HFFc6 (cell line): ENCODE data around the gene NCOA6. TPM values are rescaled to one million over a fixed set of nuclear protein-coding genes. Genes with fewer than 3 reads are reported as not detected.

Experiments
- DNase-seq: peaks from one replicate; pipeline ENCODE4 v3.0.0-alpha.2; 2018
- H3K27ac Mint-ChIP-seq: 2 replicates; pipeline ENCODE4 v1.8.0; 2020; ENCODE audit warnings: mild to moderate bottlenecking, mixed read lengths
- H3K27me3 Mint-ChIP-seq: 2 replicates; pipeline ENCODE4 v1.8.0; 2021; ENCODE audit warnings: mild to moderate bottlenecking, moderate library complexity, mixed read lengths; ENCODE audit not compliant: insufficient read depth
- H3K36me3 Mint-ChIP-seq: 2 replicates; pipeline ENCODE4 v1.8.0; 2021; ENCODE audit warnings: low read depth, mixed read lengths
- H3K4me1 Mint-ChIP-seq: 2 replicates; pipeline ENCODE4 v1.8.0; 2020; ENCODE audit warnings: low read depth, mixed read lengths
- H3K4me3 Mint-ChIP-seq: 2 replicates; pipeline ENCODE4 v1.8.0; 2020; ENCODE audit warnings: mild to moderate bottlenecking, moderate library complexity, mixed read lengths
- H3K9me3 Mint-ChIP-seq: 2 replicates; pipeline ENCODE4 v1.8.0; 2020; ENCODE audit warnings: mild to moderate bottlenecking, mixed read lengths
- total RNA-seq, 6 experiments: library from RNA; stranded (reverse); fragmentation: NEBNext Ultra II Directional; extraction: Animal tissue kit (Norgen Biotek cat#: 25700); gene quantifications; 2 replicates in 1 of 6; 3 replicates in 5 of 6; pipeline ENCODE4 v1.2.3, GENCODE V29; 2021
- TF ChIP-seq, protein P1 (sequence below): fragments of 200-600 bp; sonication (generic); IDR thresholded peaks from 2 replicates; pipeline ENCODE4 v1.5.0; 2021; ENCODE audit warnings: antibody characterized with exemption, mild to moderate bottlenecking

The NCOA6 gene
- total RNA-seq, 6 experiments from 2014 or later = 17.6 to 21.0 (median 18.4) TPM

DNA sequence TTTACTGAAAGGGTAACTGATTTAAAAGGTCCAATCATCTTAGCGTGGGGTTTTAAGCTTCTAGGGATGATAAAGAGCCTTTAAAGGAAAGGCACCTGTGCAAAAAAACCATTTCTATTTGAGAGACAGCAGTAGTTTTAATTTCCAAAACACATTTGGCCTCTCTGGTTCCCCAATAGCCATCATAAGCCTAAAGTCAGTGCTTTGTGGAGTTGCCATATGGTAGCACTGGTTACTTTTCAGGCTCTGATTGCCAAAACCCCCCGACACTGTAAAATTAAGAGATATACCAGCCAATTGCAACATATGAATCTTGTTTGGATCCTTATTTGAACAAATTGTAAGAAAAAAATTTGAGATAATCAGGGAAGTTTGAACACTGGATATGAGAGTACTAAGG, 76.7 kb downstream of the NCOA6 start:
- Mint-ChIP-seq H3K27me3 (no peaks in the 10 kb centered on the region), H3K9me3 (no peaks in the 10 kb centered on the region), H3K4me3 (no peak overlapping the region), H3K36me3 (peaks cover 27% of the 10 kb centered on the region), H3K4me1 (peaks cover 20% of the 10 kb centered on the region), H3K27ac (no peak overlapping the region)
- no peak for DNase-seq
- TF ChIP-seq, protein P1, sequence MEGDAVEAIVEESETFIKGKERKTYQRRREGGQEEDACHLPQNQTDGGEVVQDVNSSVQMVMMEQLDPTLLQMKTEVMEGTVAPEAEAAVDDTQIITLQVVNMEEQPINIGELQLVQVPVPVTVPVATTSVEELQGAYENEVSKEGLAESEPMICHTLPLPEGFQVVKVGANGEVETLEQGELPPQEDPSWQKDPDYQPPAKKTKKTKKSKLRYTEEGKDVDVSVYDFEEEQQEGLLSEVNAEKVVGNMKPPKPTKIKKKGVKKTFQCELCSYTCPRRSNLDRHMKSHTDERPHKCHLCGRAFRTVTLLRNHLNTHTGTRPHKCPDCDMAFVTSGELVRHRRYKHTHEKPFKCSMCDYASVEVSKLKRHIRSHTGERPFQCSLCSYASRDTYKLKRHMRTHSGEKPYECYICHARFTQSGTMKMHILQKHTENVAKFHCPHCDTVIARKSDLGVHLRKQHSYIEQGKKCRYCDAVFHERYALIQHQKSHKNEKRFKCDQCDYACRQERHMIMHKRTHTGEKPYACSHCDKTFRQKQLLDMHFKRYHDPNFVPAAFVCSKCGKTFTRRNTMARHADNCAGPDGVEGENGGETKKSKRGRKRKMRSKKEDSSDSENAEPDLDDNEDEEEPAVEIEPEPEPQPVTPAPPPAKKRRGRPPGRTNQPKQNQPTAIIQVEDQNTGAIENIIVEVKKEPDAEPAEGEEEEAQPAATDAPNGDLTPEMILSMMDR = no peak

DNA sequence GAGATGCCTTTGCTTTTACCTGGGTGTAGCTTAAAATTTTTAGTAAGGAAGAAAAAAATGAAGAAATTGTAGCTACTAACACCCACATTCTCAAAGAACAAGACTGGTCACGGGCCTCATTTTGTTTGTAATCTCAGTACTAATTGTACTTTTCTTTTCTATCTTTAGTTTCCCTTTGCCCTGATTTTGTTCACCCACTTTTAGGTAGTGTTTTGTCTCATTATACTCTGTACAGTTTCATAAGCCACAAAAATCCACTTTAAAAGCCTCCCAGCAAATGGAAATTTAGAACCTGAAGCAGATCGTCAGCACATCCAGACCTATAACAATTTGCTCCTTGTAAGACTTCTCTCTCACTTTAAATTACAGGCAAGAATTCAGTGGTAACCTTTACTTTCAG, 78.0 kb downstream of the NCOA6 start:
- no peak for DNase-seq
- Mint-ChIP-seq H3K9me3 (no peaks in the 10 kb centered on the region), H3K4me1 (peaks cover 19% of the 10 kb centered on the region), H3K4me3 (no peak overlapping the region), H3K36me3 (peaks cover 28% of the 10 kb centered on the region), H3K27ac (peak overlapping the region; percentile 38; the same call in 1 of the 2 replicates), H3K27me3 (no peaks in the 10 kb centered on the region)
- TF ChIP-seq, protein P1 = no peak

DNA sequence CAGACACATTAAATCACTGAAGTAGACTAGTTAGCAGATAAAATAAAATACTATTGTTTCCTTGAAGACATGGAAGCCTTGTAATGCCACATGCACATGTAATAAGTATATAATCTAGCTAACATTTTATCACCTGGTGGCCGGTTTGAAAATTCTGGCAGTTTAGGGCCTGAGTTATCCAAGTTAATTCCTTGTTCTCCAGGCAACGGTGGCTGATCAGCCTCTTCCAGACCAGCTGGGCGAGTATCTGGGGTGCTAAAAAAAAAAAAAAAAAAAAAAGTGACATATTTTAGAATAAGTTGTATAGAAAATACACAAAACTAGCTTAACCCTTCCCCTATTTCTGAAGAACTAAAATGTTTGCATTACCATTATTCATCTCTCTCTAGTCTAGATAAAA, 78.8 kb downstream of the NCOA6 start:
- Mint-ChIP-seq H3K9me3 (no peaks in the 10 kb centered on the region), H3K27ac (no peak overlapping the region), H3K36me3 (peaks cover 31% of the 10 kb centered on the region), H3K4me3 (no peak overlapping the region), H3K4me1 (peaks cover 19% of the 10 kb centered on the region), H3K27me3 (no peaks in the 10 kb centered on the region)
- DNase-seq = peak; percentile 58
- TF ChIP-seq, protein P1 = no peak

DNA sequence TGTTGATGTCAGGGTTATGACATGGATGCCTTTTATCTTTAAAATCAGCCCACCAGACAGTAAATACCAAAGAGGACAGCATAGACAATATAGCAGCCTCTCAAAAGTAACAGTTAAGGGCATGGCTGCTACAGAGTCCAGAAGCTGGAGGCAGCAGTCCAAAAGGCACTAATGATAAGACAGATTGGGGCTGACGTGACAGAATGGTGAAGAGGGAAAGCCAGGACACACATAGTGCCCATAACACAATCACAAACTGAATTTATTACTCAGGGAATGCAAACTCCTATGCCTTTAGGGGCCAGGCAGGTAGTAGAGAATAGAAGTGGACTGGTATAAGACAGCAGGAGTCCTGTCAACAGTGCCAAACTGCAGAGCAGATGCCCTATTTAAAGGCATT, 80.6 kb downstream of the NCOA6 start:
- H3K4me3 Mint-ChIP-seq = no peak overlapping the region
- H3K9me3 Mint-ChIP-seq = no peaks in the 10 kb centered on the region
- no peaks in the 10 kb centered on the region for H3K27me3 Mint-ChIP-seq
- H3K27ac Mint-ChIP-seq = no peak overlapping the region
- peaks cover 19% of the 10 kb centered on the region for H3K4me1 Mint-ChIP-seq
- DNase-seq = no peak
- TF ChIP-seq, protein P1 = no peak
- peaks cover 37% of the 10 kb centered on the region for H3K36me3 Mint-ChIP-seq

DNA sequence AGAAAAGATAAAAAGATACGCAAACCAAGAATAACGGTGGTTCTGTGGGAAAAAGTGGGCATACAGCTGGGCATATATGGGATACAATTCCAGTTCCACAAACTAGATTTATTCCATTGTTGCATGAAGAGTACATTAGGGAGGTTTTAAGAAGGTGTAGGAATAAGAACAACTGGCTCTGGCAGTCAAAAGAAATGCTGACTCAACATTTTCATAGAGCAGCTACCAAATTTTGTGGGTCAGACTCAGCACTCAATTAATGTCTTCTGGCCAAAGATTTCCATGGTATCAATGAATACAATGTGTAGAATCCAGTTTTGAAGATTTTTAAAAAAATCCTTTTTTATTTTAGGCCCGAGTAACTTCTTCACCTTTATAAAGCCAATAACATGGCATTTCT, 81.1 kb downstream of the NCOA6 start:
- H3K36me3 Mint-ChIP-seq = peaks cover 33% of the 10 kb centered on the region
- no peak overlapping the region for H3K27ac Mint-ChIP-seq
- no peak overlapping the region for H3K4me3 Mint-ChIP-seq
- TF ChIP-seq, protein P1 = no peak
- H3K27me3 Mint-ChIP-seq = no peaks in the 10 kb centered on the region
- no peak for DNase-seq
- H3K9me3 Mint-ChIP-seq = no peaks in the 10 kb centered on the region
- peaks cover 19% of the 10 kb centered on the region for H3K4me1 Mint-ChIP-seq

DNA sequence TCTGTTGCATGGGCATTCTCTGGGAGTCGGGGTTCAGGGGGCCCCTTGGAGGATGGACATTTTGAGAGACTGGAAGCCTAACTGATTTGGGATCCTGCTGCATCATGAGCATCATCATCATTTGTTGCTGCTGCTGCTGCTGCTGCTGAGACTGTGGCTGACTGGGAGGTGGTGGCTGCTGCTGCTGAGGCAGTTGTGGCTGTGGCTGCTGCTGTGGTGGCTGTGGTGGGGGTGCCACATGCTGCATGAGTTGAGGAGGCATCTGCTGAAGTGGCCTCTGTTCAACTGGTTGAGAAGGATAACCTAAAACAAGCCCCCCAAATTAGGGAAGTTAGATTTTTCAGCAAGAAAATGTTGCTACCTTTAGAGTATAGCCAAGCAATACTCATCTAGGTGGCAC, 82.4 kb downstream of the NCOA6 start:
- peaks cover 19% of the 10 kb centered on the region for H3K4me1 Mint-ChIP-seq
- no peak overlapping the region for H3K27ac Mint-ChIP-seq

More for the DNA sequence above, 82.4 kb downstream of the NCOA6 start:
- Mint-ChIP-seq H3K9me3 (no peaks in the 10 kb centered on the region), H3K36me3 (peaks cover 28% of the 10 kb centered on the region), H3K4me3 (no peak overlapping the region), H3K27me3 (no peaks in the 10 kb centered on the region)
- TF ChIP-seq, protein P1 = no peak
- no peak for DNase-seq
